HG03460 (cell line): Measurements from ENCODE around the gene GREM1.

ENCODE experiments used
- ATAC-seq: cut with Tn5 transposase; IDR thresholded peaks from one replicate; pipeline ENCODE4 v1.9.1; 2021; ENCODE audit not compliant: unreplicated experiment

Gene GREM1

DNA sequence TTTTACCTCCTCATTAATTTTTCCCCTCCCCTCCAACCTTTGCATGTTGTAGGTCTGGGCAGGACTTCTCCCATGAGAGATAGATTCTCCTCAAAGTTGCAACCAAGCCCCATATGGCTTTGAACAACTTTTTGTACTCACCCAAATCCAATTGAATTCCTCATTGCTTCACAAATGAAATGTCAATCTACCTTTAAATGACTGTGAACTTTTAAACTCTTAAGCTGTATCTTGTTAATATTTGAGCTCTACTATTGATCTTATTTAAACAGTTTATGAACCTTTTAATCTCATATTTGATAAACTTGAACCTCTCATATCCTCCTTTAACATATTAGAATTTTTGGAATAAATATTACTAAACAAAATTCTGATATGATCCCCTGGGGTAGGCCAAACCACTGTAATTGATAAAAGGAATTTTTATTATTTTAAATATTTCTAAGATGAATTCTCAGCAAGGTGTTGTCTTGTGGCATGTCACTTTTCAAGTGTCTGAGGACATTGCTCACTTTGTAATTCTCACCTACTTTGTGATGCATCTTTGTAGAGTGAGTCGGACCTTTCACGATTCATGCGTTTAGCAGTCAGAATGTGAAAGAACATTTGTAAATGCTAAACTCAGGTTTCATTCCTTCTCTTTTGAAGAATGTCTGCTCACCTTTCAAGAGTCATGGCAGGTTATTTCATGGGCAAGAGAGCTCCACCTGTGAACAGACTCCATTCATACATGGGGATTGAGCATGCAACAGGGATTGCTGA is 23.4 kb upstream of the GREM1 start:
- ATAC-seq, result no peak

DNA sequence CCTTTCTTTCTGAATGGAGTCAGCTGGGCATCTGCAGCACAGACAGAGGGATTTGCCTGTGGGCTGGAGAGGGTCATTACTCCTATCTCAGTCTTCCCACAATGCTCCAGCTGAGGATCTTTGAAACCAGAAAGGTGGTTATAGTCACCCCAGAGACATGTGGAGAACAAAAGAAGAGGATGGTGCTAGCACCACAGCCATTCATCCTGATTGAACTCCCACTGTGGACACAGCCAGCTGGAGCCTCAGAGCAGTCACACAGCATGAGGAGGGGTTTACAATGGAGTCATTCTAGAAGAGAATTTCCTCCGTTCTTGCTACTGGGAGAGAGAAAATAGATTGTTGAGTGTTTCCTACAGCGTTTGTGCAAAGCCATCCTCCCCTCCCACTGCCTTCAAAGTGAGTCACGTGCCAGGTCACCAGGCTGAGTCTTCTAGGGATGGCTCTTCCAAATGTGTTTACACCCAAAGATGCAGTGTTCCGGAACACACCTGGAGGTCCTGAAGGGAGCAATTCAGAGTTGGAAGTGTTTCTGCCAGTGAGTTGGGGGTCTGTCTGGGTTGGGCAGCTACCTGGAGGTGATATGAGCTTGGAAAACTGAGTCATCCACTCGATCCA is 18.9 kb upstream of the GREM1 start:
- ATAC-seq, result no peak

DNA sequence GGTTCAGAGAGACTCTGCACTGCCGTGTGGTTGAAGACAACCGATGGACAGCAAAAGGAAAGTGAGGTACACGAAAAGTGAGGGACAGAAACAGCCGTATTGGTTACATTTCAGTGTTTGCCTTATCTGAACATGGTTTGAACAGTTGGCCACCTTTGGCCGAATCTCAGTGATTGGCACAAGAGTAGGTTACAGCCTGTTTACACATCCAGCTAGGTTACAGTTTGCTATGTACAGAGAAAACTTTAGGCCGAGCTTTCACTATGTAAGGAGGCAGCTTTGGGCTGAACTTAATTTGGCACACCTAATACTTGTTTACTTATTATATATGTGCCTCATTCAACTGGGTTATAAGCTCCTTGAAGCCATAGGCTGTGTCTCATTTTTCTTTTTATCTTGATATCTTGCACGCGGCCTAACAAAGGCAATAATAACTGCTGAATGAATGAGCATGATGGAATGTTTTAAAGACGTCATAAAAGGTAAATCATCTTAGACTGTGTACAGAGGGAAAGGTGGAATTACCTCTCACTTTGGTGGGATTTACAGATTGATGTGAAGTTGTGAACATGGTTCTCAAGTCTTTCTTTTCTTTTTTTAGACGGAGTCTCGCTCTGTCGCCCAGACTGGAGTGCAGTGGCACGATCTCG is 17.2 kb upstream of the GREM1 start:
- ATAC-seq, result no peak

DNA sequence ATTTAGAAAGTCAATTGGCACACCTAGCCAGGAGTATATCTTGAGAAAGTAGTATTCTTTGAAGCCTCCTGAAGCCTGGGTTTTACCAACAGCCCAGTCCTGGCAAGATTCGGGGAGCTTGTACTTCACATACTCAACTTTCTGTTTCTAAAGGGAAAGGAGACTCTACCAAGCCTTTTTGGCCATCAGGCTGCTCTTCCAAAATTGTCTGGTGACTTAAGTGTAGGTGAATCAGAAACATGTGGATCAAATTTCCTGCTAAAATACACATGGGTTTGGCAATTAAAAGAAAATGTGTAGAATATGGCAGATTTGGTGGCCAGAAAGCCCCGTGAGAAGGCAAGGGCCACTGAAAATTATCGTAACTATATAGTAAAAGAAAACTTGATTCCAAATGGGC is 15.9 kb upstream of the GREM1 start:
- no peak for ATAC-seq

DNA sequence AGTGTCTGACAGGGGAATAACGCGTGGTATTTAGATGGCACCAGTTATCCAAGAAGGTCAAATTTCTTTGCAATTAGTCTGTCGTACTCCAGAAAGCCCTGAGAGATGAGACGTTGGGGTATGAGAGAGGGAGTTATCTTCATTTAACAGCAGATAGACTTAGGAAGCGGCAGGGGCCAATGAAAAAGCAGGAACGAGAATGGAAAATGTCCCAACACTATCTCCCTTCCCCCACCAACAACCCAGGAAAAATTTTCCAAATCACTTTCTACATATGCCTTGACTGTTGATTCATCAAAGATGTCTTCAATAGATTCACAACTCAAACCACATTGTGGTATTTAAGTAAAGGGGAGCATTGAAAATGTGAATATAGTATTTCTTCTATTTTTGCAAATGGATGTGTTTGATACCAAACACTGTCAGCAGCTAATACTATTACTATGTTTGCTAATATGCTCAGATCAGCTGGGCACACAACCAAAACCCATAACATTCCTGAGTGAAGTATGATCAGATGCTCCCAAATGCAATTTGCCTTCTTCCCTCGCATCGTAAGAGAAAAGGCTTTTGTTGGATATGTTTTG is 13.3 kb upstream of the GREM1 start:
- no peak for ATAC-seq

DNA sequence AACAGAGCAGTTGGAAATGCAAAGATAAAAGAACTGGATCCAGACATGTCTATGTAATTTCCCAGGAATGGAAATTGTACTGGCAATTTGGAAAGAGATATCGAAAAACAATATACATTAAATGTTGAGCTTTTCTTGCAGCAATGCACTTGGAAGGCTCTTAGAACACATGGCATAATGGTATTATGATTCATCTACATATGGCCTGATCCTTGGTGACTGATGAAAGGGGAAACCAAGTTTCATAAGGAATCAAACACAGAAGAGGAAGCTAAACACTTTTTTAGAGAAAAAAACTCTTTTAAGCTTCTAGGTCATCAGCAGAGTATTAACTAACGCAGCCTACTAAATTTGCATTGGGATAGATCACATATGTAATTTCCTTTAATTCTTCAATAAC is 12.4 kb upstream of the GREM1 start:
- ATAC-seq, result no peak

DNA sequence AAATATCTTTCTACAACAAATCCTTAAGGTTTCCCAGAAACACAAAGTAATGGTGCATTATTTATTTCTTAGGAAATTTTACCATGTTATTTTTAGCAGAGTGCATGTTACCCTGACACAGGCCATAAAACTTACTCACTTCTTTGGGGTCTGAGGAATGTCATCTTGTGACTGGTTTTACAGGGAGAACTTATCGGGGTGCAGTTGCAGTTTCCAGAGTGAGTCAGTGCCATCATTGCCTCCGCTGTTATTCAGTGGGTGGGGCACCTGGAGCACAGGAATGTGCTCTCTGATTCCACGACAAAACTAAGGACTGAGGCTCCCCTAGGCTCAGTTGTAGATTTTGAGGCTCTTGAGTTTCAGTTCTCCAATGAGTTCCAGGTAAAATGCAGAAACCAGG is 11.1 kb upstream of the GREM1 start:
- ATAC-seq, result no peak

DNA sequence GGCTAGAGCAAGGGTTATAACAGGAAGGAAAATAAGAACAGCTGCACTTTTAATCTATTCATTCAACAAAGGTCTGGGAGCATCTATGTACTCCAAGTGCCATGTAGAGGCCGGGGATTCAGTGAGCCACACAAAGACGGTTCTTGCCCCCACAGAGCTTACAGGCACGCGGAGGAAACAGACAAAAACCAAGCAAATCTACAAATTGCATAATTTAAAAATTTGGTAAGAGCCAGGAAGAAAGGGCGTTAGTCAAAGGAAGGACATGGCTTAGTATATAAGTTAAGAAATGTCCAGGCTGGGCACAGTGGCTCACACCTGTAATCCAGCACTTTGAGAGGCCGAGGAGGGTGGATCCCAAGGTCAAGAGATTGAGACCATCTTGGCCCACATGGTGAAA is 10.4 kb upstream of the GREM1 start:
- no peak for ATAC-seq

DNA sequence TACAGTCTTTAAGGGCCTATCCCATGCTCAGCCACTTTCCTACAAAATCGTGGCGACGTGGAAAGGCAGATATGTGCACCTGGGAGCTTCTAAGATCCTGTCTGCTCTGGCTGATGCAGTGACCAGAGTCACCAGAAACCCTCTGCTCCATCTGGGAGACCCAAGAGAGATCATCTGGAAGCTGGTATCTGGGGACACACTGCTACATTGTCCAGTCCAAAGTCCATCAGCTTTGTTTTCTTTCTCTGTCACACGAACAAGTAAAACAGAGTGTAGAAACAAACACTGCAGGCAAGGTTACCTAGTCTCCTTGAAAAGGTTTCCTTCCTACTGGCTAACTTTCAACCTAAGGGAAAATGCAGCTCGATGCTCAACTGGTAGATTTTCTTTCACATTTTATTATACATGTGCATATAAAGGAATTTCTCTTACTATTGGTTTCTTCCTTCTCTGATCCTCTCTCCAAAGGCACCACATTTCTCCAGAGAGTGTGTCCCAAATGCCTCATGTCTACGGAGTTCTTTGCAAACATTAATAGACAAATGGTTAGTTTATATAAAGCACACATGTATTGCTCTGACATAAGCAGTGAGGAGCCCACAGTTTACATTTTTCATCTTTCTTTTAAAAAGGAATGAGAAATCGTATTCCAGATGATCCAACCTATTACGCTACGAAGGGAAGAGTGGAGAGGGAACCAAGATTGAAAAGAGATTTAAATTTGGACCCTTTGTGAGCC is 8.3 kb upstream of the GREM1 start:
- ATAC-seq, result no peak

DNA sequence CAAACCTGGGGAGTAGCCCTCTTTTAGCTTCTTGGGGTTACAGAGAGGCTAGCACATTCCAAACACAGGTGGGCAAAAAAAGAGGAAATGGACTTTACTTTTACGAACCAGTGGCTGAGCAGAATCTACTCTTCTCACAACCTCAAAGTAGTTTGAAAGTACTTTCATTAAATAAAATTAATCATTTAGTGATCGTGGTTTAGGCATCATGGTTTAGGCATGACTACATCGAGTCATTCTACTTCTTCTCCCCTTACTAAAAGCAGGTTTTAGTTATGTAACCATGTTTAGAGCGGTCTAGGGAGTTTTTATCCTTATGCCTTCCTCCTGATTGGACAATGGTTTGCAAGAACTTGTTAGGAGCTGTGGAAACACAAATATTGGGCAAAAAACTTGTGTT is 2.5 kb upstream of the GREM1 start:
- no peak for ATAC-seq

DNA sequence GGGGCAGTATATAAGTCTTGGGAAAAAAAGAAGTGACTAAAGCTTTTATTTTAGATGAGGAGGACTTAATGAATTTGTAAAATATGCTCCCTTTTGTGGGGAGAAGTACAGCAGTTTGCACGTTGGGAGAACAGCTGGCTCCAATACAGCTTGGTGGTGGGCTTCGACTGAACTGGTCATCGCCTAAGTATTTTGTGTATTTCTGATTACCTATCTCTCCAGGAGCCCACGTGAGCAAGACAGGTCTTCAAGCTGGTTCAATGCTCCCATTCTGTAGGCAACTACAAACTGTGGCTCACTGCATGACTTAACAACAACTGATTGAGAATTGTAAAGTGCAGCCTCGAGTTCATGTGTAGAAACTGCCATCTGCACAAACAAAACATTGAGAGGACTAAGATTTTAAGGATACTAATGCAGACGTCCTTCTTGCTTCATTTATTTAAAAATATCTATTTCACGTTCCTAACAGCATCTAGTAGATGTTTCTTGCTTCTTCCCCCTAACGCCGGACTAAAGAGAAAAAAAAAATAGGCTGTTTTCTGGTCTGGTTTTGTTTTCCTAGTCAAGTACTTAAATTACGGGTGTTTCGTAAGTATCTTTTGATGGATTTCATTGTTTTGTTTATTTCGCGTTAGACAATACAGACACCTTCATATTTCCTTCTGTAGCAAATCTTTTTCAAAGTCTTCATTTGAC is 1.4 kb upstream of the GREM1 start:
- no peak for ATAC-seq

DNA sequence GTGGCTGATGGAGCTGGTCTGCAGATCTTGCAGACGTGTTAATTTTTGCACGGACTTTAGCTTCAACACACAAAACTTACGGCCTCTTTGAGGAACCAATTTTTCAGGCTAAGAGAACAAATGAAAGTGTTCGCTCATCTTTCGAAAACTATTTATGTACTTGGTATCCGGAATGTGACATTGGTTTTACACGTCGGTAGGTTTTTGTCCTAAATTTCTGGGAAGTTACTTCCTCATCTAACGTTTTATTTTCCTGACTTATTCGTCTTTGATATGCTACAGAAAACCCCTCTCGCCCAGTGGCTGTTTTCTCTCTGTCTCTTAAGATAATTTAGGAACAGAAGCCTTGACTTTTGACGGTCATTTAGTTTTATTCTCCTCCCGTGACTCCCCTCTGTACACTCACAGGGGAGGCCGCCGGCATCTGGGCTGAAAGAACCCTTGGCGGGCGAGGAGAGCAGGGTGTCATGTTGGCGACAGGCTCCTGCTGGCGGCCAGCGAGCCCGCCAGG is 834 bp upstream of the GREM1 start:
- ATAC-seq, result no peak

DNA sequence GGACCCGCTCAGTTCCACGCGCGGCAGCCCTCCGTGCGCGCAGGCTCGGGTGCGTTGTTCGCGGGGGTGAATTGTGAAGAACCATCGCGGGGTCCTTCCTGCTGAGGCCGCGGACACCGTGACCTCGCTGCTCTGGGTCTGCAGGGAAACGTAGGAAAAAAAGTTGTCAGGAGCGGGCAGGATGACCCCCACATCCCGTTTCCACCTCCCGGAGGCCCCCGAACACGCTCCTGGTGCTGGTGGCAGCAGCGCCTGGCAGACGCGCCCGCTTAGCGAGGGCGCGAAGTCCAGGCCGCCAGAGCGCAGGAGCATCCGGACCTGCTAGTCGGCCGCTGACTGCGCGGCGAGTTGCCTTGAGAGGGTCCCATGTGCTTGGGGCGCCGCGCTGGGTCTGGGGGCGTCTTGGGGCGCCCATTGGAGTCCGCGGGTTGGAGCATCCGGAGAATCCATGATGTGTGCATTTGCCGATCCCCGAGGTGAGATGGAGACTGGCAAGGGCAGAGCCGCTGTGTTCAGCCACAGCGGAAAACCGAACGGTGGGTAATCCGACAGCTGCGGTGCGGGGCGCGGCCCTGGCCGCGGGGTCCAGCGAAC is 520 bp downstream of the GREM1 start:
- no peak for ATAC-seq

DNA sequence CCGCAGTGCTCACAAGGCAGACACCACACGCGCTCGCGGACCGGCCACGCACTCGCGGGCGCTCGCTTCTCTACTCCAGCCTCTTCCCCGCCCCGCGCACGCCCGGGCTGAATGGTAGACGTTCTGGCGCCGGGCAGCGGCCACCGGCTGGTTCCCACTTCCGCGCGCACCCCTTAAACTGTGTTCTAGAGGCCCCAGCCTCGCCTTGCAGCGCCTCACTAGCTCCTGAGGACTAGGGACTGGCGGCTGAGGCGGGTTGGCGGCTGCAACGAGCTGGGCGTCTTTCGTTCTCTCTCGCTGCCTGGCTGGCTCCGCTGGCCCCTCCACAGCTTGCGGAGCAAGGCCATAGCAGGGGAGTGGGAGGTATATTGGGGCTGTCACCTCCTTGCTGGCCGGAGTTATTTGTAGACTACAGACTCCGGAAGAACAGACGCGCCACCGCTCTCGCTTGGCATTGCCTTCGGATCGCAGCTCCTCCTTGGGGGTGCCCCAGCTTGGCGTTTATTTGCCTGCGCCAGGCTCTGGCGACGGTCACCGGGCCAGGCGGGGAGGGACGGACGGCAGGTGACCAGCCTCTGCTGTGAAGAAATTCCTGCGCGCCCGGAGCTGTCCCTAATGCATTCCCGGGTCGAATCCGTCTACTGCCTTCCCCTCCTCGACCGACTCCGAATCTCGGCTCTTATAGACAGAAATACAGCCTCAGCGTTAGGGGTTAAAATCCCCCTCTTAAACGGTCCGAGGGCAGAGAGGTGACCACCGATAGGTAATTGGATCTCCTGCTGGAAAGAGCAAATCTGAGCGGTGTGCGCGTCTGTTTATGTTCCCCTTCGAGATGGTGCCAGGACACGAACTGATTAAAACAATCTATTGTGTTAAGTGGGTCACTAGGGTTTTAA is 1.3 kb downstream of the GREM1 start:
- no peak for ATAC-seq

DNA sequence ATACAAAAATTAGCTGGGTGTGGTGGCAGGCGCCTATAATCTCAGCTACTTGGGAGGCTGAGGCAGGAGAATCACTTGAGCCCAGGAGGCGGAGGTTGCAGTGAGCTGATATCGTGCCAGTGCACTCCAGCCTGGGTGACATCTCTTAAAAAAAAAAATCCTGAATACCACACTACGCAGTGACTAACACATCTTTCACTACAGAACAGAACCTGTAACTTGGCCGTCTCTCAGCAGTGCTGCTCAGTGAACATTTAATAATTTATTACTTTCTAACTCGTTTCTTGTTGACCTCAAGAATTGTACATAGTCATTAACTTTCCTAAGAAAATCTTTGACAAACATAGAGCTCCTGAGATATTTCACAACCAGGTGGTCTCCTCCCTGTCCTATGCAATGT is 3.8 kb downstream of the GREM1 start:
- no peak for ATAC-seq

DNA sequence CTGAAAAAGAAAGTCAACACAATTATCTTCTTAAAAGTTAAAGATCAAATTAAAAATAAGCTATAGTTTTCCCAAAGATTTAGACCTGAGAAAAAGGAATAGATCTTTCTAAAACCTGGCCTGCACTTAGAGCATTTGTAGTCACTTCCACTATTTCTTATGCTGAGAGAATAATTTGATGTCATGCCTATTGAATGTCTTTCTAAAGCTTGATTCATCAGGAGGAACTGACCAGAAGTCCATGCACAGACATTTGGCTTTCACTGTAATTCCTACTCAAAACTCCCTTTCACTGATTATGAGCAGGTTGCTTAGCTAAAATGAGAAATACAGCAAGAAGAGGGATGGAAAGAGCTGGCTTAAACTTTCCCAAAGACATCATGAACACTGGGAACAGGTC is 4.3 kb downstream of the GREM1 start:
- no peak for ATAC-seq

DNA sequence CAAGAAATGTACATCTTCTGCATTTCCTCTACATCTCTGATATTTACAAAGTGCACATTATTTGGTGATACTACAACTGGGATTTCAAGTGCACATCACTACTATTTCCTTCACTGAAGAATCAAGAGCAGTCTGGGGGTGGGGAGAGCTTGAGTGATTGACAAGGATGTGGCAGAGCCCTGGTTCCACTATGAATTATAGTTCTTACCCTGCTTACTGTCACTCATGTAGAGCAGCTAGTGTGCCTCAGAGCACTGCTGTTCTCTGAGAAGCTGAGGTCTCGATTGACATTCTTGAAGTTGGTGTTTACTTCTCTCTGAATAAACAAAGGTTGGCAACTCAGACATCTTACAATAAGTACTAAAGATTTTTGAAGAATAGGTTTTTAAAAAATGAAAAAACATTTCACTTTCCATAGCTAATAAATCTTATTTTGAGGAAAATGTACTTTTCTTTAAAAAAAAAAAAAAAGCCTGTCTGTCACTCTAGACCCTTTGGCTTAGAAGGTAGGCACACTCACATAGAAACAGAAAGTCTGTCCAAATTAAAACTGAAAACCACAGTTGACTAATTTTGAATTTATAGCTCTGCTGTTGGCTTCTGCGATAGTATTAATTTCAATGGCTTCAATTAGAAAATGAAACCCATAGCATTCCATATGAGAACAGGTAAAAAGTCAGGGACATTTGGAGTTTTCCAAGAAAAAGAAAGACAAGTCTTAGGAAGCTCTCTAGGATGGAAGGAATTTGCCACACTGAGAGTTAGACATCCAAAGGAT is 5.6 kb downstream of the GREM1 start:
- ATAC-seq, result peak; percentile 92

DNA sequence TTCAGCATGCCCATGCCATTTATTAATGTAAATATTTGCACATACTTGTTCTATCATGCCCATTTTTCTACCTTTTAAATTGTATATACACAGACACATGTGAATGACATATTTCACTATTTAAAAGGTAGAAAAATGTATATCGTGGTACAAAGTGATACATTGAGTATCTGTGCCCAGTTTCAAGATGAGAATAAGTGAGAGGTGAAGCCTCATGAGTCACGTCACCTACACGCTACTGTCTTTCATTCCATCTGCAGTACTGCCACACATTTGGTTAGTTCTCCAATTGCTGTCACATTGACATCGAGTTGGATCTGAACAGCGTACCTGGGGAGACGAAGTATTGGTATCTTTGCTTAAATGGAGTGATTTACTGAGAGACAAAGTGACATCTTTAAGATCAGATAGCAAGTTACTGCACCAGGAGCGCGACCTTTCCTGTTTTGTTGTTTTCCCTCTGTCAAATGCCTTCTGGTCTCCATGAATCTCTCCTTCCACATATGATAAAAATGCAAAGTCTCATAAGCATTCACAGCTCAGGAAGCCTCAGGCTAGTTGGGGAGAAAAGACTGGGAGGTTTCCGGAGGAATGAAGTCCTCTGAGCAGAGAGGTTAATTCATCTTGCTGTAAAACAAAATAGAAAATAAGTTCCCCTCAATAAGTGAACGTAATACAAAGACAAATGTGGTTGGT is 12.0 kb downstream of the GREM1 start:
- ATAC-seq, result no peak
